BE2C (cell line): ENCODE results near the gene NFATC2.
"Not testable (repeated sequence)": the region's sequence is repeated elsewhere in the genome, so short reads cannot be mapped to it uniquely, and the experiment has no call there.

Source experiments
- DNase-seq: peaks from one replicate; pipeline ENCODE4 v3.0.0-alpha.2; 2020
- H3K27me3 ChIP-seq: fragments of 250-450 bp; sonication (Bioruptor Pico); 2 replicates; pipeline ENCODE4 v1.5.1; 2020; ENCODE audit warnings: mild to moderate bottlenecking
- H3K36me3 ChIP-seq: fragments of 250-450 bp; sonication (Bioruptor Pico); 2 replicates; pipeline ENCODE4 v1.5.1; 2020; ENCODE audit warnings: mild to moderate bottlenecking
- H3K4me1 ChIP-seq: fragments of 250-450 bp; sonication (Bioruptor Pico); 2 replicates; pipeline ENCODE4 v1.5.1; 2020
- H3K4me3 ChIP-seq: 2 replicates; pipeline ENCODE4 v1.5.1; 2011; ENCODE audit warnings: low read depth, low read length
- H3K9me3 ChIP-seq: fragments of 250-450 bp; sonication (Bioruptor Pico); 2 replicates; pipeline ENCODE4 v1.5.1; 2020
- TF ChIP-seq, protein P1 (sequence below): IDR thresholded peaks from 2 replicates; pipeline ENCODE4 v1.5.1; 2012; ENCODE audit warnings: mild to moderate bottlenecking, low read depth, low read length

Gene NFATC2

GRCh38 chr20:51482836-51483473 lies 59.6 kb downstream of the NFATC2 start:
- DNase-seq: no peak
- TF ChIP-seq, protein P1, sequence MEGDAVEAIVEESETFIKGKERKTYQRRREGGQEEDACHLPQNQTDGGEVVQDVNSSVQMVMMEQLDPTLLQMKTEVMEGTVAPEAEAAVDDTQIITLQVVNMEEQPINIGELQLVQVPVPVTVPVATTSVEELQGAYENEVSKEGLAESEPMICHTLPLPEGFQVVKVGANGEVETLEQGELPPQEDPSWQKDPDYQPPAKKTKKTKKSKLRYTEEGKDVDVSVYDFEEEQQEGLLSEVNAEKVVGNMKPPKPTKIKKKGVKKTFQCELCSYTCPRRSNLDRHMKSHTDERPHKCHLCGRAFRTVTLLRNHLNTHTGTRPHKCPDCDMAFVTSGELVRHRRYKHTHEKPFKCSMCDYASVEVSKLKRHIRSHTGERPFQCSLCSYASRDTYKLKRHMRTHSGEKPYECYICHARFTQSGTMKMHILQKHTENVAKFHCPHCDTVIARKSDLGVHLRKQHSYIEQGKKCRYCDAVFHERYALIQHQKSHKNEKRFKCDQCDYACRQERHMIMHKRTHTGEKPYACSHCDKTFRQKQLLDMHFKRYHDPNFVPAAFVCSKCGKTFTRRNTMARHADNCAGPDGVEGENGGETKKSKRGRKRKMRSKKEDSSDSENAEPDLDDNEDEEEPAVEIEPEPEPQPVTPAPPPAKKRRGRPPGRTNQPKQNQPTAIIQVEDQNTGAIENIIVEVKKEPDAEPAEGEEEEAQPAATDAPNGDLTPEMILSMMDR: no peak
- Histone ChIP-seq H3K36me3 (no peaks in the 10 kb centered on the region), H3K27me3 (no peaks in the 10 kb centered on the region), H3K4me3 (no peak overlapping the region), H3K9me3 (no peaks in the 10 kb centered on the region), H3K4me1 (no peaks in the 10 kb centered on the region)

DNA sequence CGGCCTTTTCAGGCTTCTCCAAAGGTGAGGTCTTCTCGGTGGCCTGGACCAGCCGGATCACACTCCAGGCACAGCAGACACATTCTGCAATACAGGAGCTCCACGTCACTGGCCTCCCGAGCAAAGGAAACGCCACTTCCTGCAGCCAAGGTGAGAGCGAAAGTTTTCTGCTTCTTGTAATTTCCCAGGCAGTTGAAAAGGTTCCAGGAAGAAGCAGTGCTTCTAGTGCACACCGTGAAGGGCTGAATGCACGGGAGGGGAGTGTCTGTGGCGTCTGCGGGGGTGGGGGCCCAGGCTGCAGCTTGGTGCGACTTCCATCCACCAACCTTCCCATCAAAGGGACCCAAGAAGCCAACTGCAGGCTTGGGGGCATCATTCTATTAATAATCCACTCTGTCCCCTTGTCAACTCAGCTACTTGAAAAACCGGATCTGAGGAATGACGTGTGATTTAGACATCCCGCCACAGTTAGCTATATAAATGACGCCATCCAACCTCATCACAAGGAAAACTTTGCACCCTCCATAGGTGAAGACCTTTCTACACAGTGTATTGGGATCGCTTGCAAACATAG lies 61.1 kb downstream of the NFATC2 start:
- no peak for DNase-seq
- Histone ChIP-seq H3K27me3 (no peaks in the 10 kb centered on the region; the same call in 1 of the 2 replicates), H3K9me3 (no peaks in the 10 kb centered on the region), H3K4me3 (no peak overlapping the region), H3K4me1 (no peaks in the 10 kb centered on the region), H3K36me3 (no peaks in the 10 kb centered on the region)
- TF ChIP-seq, protein P1: no peak

DNA sequence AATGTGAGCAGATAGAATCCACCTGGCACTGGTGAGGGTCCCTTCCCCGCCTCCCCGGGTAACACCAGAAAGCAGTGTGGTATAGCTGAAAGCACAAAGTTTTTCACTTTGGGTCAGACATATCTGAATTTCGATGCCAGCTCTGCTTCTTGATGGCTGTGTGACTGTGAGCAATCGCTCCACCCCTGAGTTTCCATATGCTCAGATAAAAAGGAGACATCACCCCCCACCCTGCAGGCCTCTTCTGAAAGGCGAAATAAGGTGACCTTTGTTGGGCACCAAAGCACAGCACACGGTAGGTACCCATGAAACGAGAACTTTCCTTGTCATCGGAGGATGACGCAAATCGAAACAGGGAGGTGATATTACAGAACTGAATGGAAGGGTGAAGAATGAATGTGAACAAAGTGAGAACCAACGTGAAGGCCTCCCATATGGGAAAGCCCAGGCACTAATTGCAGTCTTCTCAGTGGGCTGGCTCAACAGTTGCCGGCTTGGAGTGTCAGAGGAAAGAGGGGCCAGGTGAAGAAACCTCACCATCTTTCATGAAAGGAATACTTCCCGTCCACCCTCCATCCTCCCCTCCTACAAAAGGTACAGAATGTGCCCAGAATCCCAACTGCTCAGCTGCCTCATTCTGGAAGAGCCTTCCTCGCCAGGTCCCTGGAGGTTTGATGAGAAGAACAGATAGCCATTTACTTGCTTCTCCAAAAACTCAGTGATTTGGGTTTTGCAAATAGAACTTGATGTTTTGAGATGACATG lies 61.8 kb downstream of the NFATC2 start:
- H3K9me3 ChIP-seq: no peaks in the 10 kb centered on the region
- H3K27me3 ChIP-seq: no peaks in the 10 kb centered on the region; the same call in 1 of the 2 replicates
- no peak overlapping the region for H3K4me3 ChIP-seq
- H3K4me1 ChIP-seq: no peaks in the 10 kb centered on the region
- no peak for DNase-seq
- H3K36me3 ChIP-seq: no peaks in the 10 kb centered on the region
- TF ChIP-seq, protein P1: no peak

GRCh38 chr20:51476106-51476505 lies 66.4 kb downstream of the NFATC2 start:
- not testable (repeated sequence) for H3K36me3 ChIP-seq

GRCh38 chr20:51473771-51474170 lies 68.7 kb downstream of the NFATC2 start:
- no peak for DNase-seq
- H3K36me3 ChIP-seq: no peaks in the 10 kb centered on the region
- TF ChIP-seq, protein P1: no peak
- no peak overlapping the region for H3K4me3 ChIP-seq
- H3K9me3 ChIP-seq: no peaks in the 10 kb centered on the region
- H3K27me3 ChIP-seq: no peaks in the 10 kb centered on the region; the same call in 1 of the 2 replicates
- H3K4me1 ChIP-seq: no peaks in the 10 kb centered on the region

More at GRCh38 chr20:51476106-51476505, 66.4 kb downstream of the NFATC2 start:
- H3K4me1 ChIP-seq, H3K4me3 ChIP-seq, H3K9me3 ChIP-seq, DNase-seq, H3K27me3 ChIP-seq: not testable (repeated sequence)

GRCh38 chr20:51473256-51473655 lies 69.3 kb downstream of the NFATC2 start:
- Histone ChIP-seq H3K27me3 (no peaks in the 10 kb centered on the region; the same call in 1 of the 2 replicates), H3K4me1 (no peaks in the 10 kb centered on the region), H3K9me3 (no peaks in the 10 kb centered on the region), H3K36me3 (no peaks in the 10 kb centered on the region), H3K4me3 (no peak overlapping the region)
- DNase-seq: no peak
- TF ChIP-seq, protein P1: no peak
